GM20000 (cell line): Measurements from ENCODE around the gene SLC23A2.

Experiments used
- DNase-seq: peaks from one replicate; pipeline ENCODE4 v3.0.0; 2012; ENCODE audit warnings: low spot score
- CTCF ChIP-seq: IDR thresholded peaks from 2 replicates; pipeline ENCODE4 v1.5.1; 2012; ENCODE audit warnings: mild to moderate bottlenecking, control low read depth; ENCODE audit errors: extremely low read depth, missing control alignments

The SLC23A2 gene

GRCh38 chr20:4869290-4870193 lies 131.8 kb downstream of the SLC23A2 start:
- no peak for TF ChIP-seq CTCF
- no peak for DNase-seq

- no peak for DNase-seq
- no peak for TF ChIP-seq CTCF
Measured at GRCh38 chr20:4867051-4867450, 134.3 kb downstream of the SLC23A2 start.

GRCh38 chr20:4866429-4866828 lies 134.9 kb downstream of the SLC23A2 start:
- TF ChIP-seq CTCF, result no peak
- no peak for DNase-seq

GRCh38 chr20:4864311-4864752 lies 137.0 kb downstream of the SLC23A2 start:
- DNase-seq, result no peak

GRCh38 chr20:4862661-4863060 lies 138.6 kb downstream of the SLC23A2 start:
- DNase-seq, result no peak
- no peak for TF ChIP-seq CTCF

More at GRCh38 chr20:4864311-4864752, 137.0 kb downstream of the SLC23A2 start:
- no peak for TF ChIP-seq CTCF

- no peak for TF ChIP-seq CTCF
- DNase-seq, result no peak
Measured at GRCh38 chr20:4861961-4862360, 139.3 kb downstream of the SLC23A2 start.

GRCh38 chr20:4858000-4858399 lies 143.3 kb downstream of the SLC23A2 start:
- DNase-seq, result no peak
- no peak for TF ChIP-seq CTCF
